MCF 10A (cell line): Measurements from ENCODE around the gene ACADVL. TPM values are rescaled to one million over a fixed set of nuclear protein-coding genes. Genes with fewer than 3 reads are reported as not detected.

Experiments
- BruUV-seq: library from RNA; stranded (reverse); fragments of 400-500 nt; replicated peaks from 2 replicates; lab custom pipeline; 2021; lab: Mats Ljungman, UMichigan
- CTCF ChIA-PET: fragments of 300-600 bp; sonication (Branson Sonifier 250); formaldehyde crosslinking; extraction: SDS; loops from one replicate; lab custom pipeline; 2021; ENCODE audit warnings: antibody characterized with exemption, inconsistent platforms; lab: Yijun Ruan, JAX
- POLR2A ChIA-PET: fragments of 300-600, 350-650 bp; sonication (Branson Sonifier 250); formaldehyde crosslinking; extraction: SDS; loops from one replicate; lab custom pipeline; 2020; ENCODE audit warnings: antibody characterized with exemption, inconsistent platforms; lab: Yijun Ruan, JAX
- DNase-seq: peaks from one replicate; pipeline ENCODE4 v3.0.0-alpha.2; 2018; ENCODE audit not compliant: unreplicated experiment
- H3K27ac Mint-ChIP-seq: one replicate; pipeline ENCODE4 v1.8.0; 2022; ENCODE audit warnings: mild to moderate bottlenecking, low read depth, mixed read lengths; ENCODE audit not compliant: unreplicated experiment
- H3K27me3 Mint-ChIP-seq: one replicate; pipeline ENCODE4 v1.8.0; 2022; ENCODE audit warnings: mixed read lengths; ENCODE audit not compliant: insufficient read depth, unreplicated experiment
- H3K36me3 Mint-ChIP-seq: one replicate; pipeline ENCODE4 v1.8.0; 2022; ENCODE audit warnings: mild to moderate bottlenecking, moderate library complexity, mixed read lengths; ENCODE audit not compliant: insufficient read depth, unreplicated experiment
- H3K4me1 Mint-ChIP-seq: one replicate; pipeline ENCODE4 v1.8.0; 2022; ENCODE audit warnings: mixed read lengths; ENCODE audit not compliant: insufficient read depth, unreplicated experiment
- H3K4me3 Mint-ChIP-seq: one replicate; pipeline ENCODE4 v1.8.0; 2022; ENCODE audit warnings: mild to moderate bottlenecking, moderate library complexity, mixed read lengths; ENCODE audit not compliant: unreplicated experiment
- H3K9me3 Mint-ChIP-seq: one replicate; pipeline ENCODE4 v1.8.0; 2022; ENCODE audit warnings: mixed read lengths; ENCODE audit not compliant: unreplicated experiment
- intact Hi-C: fragments of 100-400 bp; cut with micrococcal nuclease; formaldehyde crosslinking; loops from 2 replicates; pipeline ENCODE4 v1.14.1; 2022
- microRNA-seq: library from miRNA; unstranded; fragments of <30 nt; microRNA quantifications from one replicate; pipeline ENCODE4 v1.2.0, GENCODE V29; 2022
- total RNA-seq: library from RNA; stranded (reverse); gene quantifications from 2 replicates; pipeline ENCODE4 v1.2.3, GENCODE V29; 2022
- TF ChIP-seq, protein P1 (sequence below): fragments of 200-600 bp; IDR thresholded peaks from one replicate; pipeline ENCODE4 v1.8.0; 2022; ENCODE audit warnings: antibody characterized with exemption, mild to moderate bottlenecking; ENCODE audit not compliant: unreplicated experiment

The ACADVL gene
- total RNA-seq, 1 experiment from 2014 or later = 413 TPM

DNA sequence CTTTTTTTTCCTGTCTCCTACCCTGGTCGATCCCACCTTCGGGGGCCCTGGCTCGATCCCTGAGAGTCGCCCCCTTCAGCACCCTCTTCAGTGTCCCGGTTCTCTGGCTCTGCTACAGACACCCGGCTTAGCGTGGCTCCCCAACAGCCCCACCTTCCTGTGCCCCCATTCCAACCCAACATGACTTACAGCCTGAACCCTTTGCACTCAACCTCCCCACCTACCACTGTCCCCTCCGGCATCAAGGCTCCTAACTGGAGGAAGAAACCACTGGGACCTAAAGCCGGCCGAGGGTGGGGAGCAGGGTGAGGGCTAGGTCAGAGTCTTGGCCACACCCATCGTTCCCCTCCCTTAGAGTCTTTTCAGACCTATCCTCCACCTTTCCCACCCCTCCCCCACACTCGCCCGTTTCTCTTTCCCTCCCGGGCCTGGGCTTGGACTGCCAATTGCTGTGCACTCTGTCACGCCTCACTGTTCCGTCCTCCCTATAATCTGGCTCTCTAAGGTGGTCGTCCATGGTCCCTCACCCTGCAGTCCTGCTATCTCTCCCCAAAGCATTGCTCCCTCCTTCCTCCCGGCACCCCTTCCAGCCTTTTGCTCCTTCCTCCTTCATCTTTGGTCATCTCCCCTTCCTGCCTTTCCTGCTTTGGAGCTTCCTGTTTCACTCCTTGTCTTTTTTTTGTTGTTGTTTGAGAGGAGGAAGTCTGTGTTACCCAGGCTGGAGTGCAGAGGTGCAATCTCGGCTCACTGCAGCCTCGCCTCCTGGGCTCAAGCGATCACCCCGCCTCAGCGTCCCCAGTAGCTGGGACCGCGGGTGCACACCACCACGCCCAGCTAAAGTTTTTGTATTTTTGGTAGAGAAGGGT is 43.4 kb downstream of the ACADVL start:
- POLR2A ChIA-PET = interaction anchor here (0.6 to 3.9 kb wide), 6 partner anchors 22 to 950 kb away, joined by 3 to 31 read pairs (median 4); partner anchors contain the start of genes GABARAP and SOX15
- no peaks in the 10 kb centered on the region for H3K27me3 Mint-ChIP-seq
- TF ChIP-seq, protein P1, sequence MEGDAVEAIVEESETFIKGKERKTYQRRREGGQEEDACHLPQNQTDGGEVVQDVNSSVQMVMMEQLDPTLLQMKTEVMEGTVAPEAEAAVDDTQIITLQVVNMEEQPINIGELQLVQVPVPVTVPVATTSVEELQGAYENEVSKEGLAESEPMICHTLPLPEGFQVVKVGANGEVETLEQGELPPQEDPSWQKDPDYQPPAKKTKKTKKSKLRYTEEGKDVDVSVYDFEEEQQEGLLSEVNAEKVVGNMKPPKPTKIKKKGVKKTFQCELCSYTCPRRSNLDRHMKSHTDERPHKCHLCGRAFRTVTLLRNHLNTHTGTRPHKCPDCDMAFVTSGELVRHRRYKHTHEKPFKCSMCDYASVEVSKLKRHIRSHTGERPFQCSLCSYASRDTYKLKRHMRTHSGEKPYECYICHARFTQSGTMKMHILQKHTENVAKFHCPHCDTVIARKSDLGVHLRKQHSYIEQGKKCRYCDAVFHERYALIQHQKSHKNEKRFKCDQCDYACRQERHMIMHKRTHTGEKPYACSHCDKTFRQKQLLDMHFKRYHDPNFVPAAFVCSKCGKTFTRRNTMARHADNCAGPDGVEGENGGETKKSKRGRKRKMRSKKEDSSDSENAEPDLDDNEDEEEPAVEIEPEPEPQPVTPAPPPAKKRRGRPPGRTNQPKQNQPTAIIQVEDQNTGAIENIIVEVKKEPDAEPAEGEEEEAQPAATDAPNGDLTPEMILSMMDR = no peak
- CTCF ChIA-PET = interaction anchor here (0.7 to 1.4 kb wide), 2 partner anchors 17 to 1969 kb away, joined by 3 read pairs; no protein-coding TSS in a partner anchor
- intact Hi-C loops = no loop called here
- H3K4me1 Mint-ChIP-seq = peaks cover 35% of the 10 kb centered on the region
- BruUV-seq = no TSS peak
- H3K27ac Mint-ChIP-seq = peak overlapping the region; percentile 76
- peak overlapping the region; percentile 73 for H3K4me3 Mint-ChIP-seq
- peak; percentile 83 for DNase-seq
- H3K36me3 Mint-ChIP-seq = peaks cover 11% of the 10 kb centered on the region
- no peaks in the 10 kb centered on the region for H3K9me3 Mint-ChIP-seq

DNA sequence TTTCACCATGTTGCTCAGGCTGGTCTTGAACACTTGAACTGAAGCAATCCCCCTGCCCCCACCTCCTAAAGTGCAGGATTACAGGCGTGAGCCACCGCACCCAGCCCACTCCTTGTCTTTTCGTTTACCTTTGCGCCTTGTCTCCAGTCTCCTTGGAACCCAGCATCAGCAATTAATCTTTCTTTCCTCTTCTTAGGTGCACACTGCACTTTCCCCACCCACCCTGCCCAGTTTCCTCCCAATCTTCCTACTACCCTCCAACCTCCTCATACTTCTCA is 44.0 kb downstream of the ACADVL start:
- no TSS peak for BruUV-seq
- Mint-ChIP-seq H3K36me3 (peaks cover 5% of the 10 kb centered on the region), H3K27ac (peak overlapping the region; percentile 76), H3K9me3 (no peaks in the 10 kb centered on the region), H3K27me3 (no peaks in the 10 kb centered on the region), H3K4me1 (peaks cover 35% of the 10 kb centered on the region), H3K4me3 (peak overlapping the region; percentile 73)
- no peak for DNase-seq
- ChIA-PET POLR2A (interaction anchor here (0.6 to 3.9 kb wide), 8 partner anchors 17 to 950 kb away, joined by 3 to 31 read pairs (median 4); partner anchors contain the start of genes GABARAP and SOX15), CTCF (interaction anchor here (0.7 to 1.4 kb wide), 2 partner anchors 17 to 1969 kb away, joined by 3 read pairs; no protein-coding TSS in a partner anchor)
- TF ChIP-seq, protein P1 = no peak
- intact Hi-C loops = no loop called here

DNA sequence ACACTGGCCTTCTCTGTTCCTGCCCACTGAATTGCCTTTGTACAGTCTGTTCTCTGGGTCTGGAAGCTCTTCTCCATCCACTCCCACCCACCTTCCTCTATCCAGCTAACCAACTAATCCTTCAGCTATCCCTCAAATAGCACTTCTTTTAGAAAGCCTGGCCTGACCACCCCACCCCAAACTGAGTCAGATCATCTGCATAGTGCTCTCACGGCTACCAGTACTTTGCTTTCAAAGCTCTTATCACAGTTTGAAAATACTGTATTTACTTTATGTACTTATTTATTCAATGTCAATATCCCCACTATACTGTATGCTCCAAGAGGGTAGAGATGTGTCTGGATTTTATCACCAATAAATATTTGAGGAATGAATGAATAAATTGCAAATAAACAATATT is 47.0 kb downstream of the ACADVL start:
- ChIA-PET CTCF (interaction anchor here (0.6 to 1.5 kb wide), 6 partner anchors 29 to 363 kb away, joined by 3 to 4 read pairs (median 3); no protein-coding TSS in a partner anchor), POLR2A (interaction anchor here (1.2 kb wide), 1 partner anchor 19 kb away, joined by 4 read pairs; no protein-coding TSS in a partner anchor)
- intact Hi-C loops = no loop called here

More for the DNA sequence above, 47.0 kb downstream of the ACADVL start:
- TF ChIP-seq, protein P1 = no peak
- H3K4me3 Mint-ChIP-seq = no peak overlapping the region
- BruUV-seq = no TSS peak
- H3K27me3 Mint-ChIP-seq = no peaks in the 10 kb centered on the region
- no peaks in the 10 kb centered on the region for H3K36me3 Mint-ChIP-seq
- no peaks in the 10 kb centered on the region for H3K9me3 Mint-ChIP-seq
- no peak overlapping the region for H3K27ac Mint-ChIP-seq
- peaks cover 29% of the 10 kb centered on the region for H3K4me1 Mint-ChIP-seq
- DNase-seq = no peak

Small RNAs within 50 kb of the gene (microRNA-seq; reads per million reads assigned to microRNA genes)
- 1,631 reads per million, percentile 89 among the genes with 10 or more reads in this experiment for gene MIR324

Other genes starting within 250 kb of the ACADVL start
- gene ALOX12, start 223.9 kb upstream of the ACADVL start, total RNA-seq = not detected in 2 replicates
- gene RNASEK, start 207.3 kb upstream of the ACADVL start, total RNA-seq = 155 and 209 TPM in 2 replicates
- not detected in 2 replicates for gene BCL6B, start 196.9 kb upstream of the ACADVL start, total RNA-seq
- 7.5 and 11.1 TPM in 2 replicates for gene SLC16A13, start 183.9 kb upstream of the ACADVL start, total RNA-seq
- gene SLC16A11, start 175.8 kb upstream of the ACADVL start, total RNA-seq = not detected in 2 replicates
- gene CLEC10A, start 139.7 kb upstream of the ACADVL start, total RNA-seq = not detected in 2 replicates
- gene ASGR2, start 105.1 kb upstream of the ACADVL start, total RNA-seq = not detected in 2 replicates
- gene ASGR1, start 40.6 kb upstream of the ACADVL start, total RNA-seq = 0.37 and 0.59 TPM in 2 replicates
- 7.6 TPM in 2 replicates for gene DLG4, start 102 bp upstream of the ACADVL start, total RNA-seq
- 34.9 and 37.4 TPM in 2 replicates for gene DVL2, start 14.6 kb downstream of the ACADVL start, total RNA-seq
- 41.8 and 47.1 TPM in 2 replicates for gene PHF23, start 19.5 kb downstream of the ACADVL start, total RNA-seq
- gene GABARAP, start 22.5 kb downstream of the ACADVL start, total RNA-seq = 226 and 294 TPM in 2 replicates
- gene CTDNEP1, start 31.8 kb downstream of the ACADVL start, total RNA-seq = 145 and 148 TPM in 2 replicates
- 81.0 and 91.3 TPM in 2 replicates for gene ELP5, start 32.3 kb downstream of the ACADVL start, total RNA-seq
- 20.8 and 23.9 TPM in 2 replicates for gene CLDN7, start 42.5 kb downstream of the ACADVL start, total RNA-seq
- gene SLC2A4, start 61.8 kb downstream of the ACADVL start, total RNA-seq = not detected in 2 replicates
- 0.40 and 0.44 TPM in 2 replicates for gene YBX2, start 74.7 kb downstream of the ACADVL start, total RNA-seq
- gene EIF5A, start 87.7 kb downstream of the ACADVL start, total RNA-seq = 1,142 and 1,190 TPM in 2 replicates
- gene GPS2, start 95.4 kb downstream of the ACADVL start, total RNA-seq = 29.4 and 49.8 TPM in 2 replicates
- gene NEURL4, start 109.4 kb downstream of the ACADVL start, total RNA-seq = 36.9 and 39.3 TPM in 2 replicates
- 4.4 and 4.9 TPM in 2 replicates for gene ACAP1, start 116.6 kb downstream of the ACADVL start, total RNA-seq
- 9.2 and 10.1 TPM in 2 replicates for gene KCTD11, start 132.2 kb downstream of the ACADVL start, total RNA-seq
- not detected in 2 replicates for gene TMEM95, start 135.2 kb downstream of the ACADVL start, total RNA-seq
- 6.4 and 8.0 TPM in 2 replicates for gene TNK1, start 161.2 kb downstream of the ACADVL start, total RNA-seq
- gene PLSCR3, start 174.6 kb downstream of the ACADVL start, total RNA-seq = 53.8 and 59.0 TPM in 2 replicates
- gene TMEM256, start 184.2 kb downstream of the ACADVL start, total RNA-seq = 35.2 and 42.9 TPM in 2 replicates
- 6.7 and 9.0 TPM in 2 replicates for gene NLGN2, start 187.9 kb downstream of the ACADVL start, total RNA-seq
- not detected in 2 replicates for gene SPEM1, start 200.4 kb downstream of the ACADVL start, total RNA-seq
- gene SPEM2, start 205.7 kb downstream of the ACADVL start, total RNA-seq = not detected in 2 replicates
- gene SPEM3, start 208.9 kb downstream of the ACADVL start, total RNA-seq = not detected in 2 replicates
- 6.1 and 6.3 TPM in 2 replicates for gene TMEM102, start 215.5 kb downstream of the ACADVL start, total RNA-seq
- 0.84 and 2.1 TPM in 2 replicates for gene FGF11, start 219.6 kb downstream of the ACADVL start, total RNA-seq
- gene CHRNB1, start 225.1 kb downstream of the ACADVL start, total RNA-seq = 3.3 and 7.8 TPM in 2 replicates